OCI-LY1 (cell line): ENCODE data around the gene CHST8.

Experiments
- EZH2 ChIP-seq: fragments of 200-600 bp; sonication (generic), shearing (Covaris generic); IDR thresholded peaks from 2 replicates; pipeline ENCODE4 v1.8.0; 2017; ENCODE audit warnings: borderline replicate concordance, mixed run types, mild to moderate bottlenecking, antibody characterized with exemption, low read length, moderate library complexity, mixed read lengths
- TF ChIP-seq, protein P1 (sequence below): fragments of 200-600 bp; sonication (generic), shearing (Covaris generic); IDR thresholded peaks from 2 replicates; pipeline ENCODE4 v1.5.1; 2017; ENCODE audit warnings: mild to moderate bottlenecking, antibody characterized with exemption, low read length, moderate library complexity, mixed read lengths

DNA sequence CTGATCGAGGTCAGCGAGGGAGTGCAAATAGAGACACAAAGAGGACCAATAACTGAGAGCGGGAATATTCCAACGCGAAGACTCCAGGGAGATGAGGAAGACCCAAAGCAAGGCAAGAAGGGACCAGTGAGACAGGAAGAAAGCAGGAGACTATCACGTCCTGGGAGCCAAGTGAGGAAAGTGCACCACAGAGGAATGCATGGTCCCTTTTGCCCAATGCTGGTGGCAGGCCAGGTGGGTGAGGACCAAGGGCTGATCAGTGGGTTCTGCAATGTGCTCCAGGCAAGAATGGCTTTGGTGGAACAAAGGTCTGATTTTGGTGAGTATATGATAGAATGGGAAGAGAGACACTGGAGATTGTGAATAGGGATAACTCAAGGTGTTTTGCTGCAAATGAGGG is 25.4 kb downstream of the CHST8 start:
- TF ChIP-seq, protein P1, sequence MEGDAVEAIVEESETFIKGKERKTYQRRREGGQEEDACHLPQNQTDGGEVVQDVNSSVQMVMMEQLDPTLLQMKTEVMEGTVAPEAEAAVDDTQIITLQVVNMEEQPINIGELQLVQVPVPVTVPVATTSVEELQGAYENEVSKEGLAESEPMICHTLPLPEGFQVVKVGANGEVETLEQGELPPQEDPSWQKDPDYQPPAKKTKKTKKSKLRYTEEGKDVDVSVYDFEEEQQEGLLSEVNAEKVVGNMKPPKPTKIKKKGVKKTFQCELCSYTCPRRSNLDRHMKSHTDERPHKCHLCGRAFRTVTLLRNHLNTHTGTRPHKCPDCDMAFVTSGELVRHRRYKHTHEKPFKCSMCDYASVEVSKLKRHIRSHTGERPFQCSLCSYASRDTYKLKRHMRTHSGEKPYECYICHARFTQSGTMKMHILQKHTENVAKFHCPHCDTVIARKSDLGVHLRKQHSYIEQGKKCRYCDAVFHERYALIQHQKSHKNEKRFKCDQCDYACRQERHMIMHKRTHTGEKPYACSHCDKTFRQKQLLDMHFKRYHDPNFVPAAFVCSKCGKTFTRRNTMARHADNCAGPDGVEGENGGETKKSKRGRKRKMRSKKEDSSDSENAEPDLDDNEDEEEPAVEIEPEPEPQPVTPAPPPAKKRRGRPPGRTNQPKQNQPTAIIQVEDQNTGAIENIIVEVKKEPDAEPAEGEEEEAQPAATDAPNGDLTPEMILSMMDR: no peak
- TF ChIP-seq EZH2: no peak
